Naive thymus-derived CD8-positive, alpha-beta T cell (primary cell): Measurements from ENCODE around the gene CD4. TPM values are rescaled to one million over a fixed set of nuclear protein-coding genes. Genes with fewer than 3 reads are reported as not detected.
"Not testable (repeated sequence)": the region's sequence is repeated elsewhere in the genome, so short reads cannot be mapped to it uniquely, and the experiment has no call there.

Experiments used
- ATAC-seq, 2 donors: fragments of 150-1000 bp; cut with Tn5 transposase in 1 of 2; sonication (Bioruptor Pico), chemical (Tn5 transposase) in 1 of 2; 1 replicate in 1 of 2; 2 replicates in 1 of 2; pipeline ENCODE4 v1.10.0; 2021; ENCODE audit warnings: mild to moderate bottlenecking in 2 of 2, moderate library complexity in 2 of 2
- POLR2A ChIA-PET: fragments of 350-600 bp; sonication (Branson Sonifier 250); formaldehyde crosslinking; loops from one replicate; lab custom pipeline; 2021; ENCODE audit warnings: antibody characterized with exemption; lab: Charles Lee
- DNase-seq, 10 donors: peaks; one replicate each; pipeline versions ENCODE4 v3.0.0 to v3.0.0-alpha.2; 2020 to 2022
- H3K27ac Mint-ChIP-seq, 10 donors: one replicate each; pipeline ENCODE4 v1.8.0; 2020 to 2022; ENCODE audit warnings: mild to moderate bottlenecking in 10 of 10, mixed read lengths in 10 of 10, moderate library complexity in 4 of 10, inconsistent platforms in 1 of 10
- H3K27me3 Mint-ChIP-seq, 5 donors: one replicate each; pipeline ENCODE4 v1.8.0; 2021 to 2022; ENCODE audit warnings: mixed read lengths in 5 of 5
- H3K36me3 Mint-ChIP-seq, 3 donors: one replicate each; pipeline ENCODE4 v1.8.0; 2020 to 2022; ENCODE audit warnings: mixed read lengths in 3 of 3, mild to moderate bottlenecking in 2 of 3, inconsistent platforms in 1 of 3
- H3K4me1 Mint-ChIP-seq, 4 donors: one replicate each; pipeline ENCODE4 v1.8.0; 2021 to 2022; ENCODE audit warnings: mixed read lengths in 4 of 4
- H3K4me3 Mint-ChIP-seq, 10 donors: one replicate each; pipeline ENCODE4 v1.8.0; 2020 to 2022; ENCODE audit warnings: mild to moderate bottlenecking in 10 of 10, mixed read lengths in 10 of 10, moderate library complexity in 6 of 10, inconsistent platforms in 1 of 10
- H3K9me3 Mint-ChIP-seq, 9 donors: one replicate each; pipeline ENCODE4 v1.8.0; 2020 to 2022; ENCODE audit warnings: mixed read lengths in 9 of 9, mild to moderate bottlenecking in 3 of 9, inconsistent platforms in 1 of 9, moderate library complexity in 1 of 9
- polyA plus RNA-seq, 3 donors: library from polyadenylated mRNA; unstranded; fragments of 300-500 nt; fragmentation: Illumina TruSeq; gene quantifications; one replicate each; pipeline ENCODE4 v1.2.3, GENCODE V29; 2021
- total RNA-seq, 8 experiments: library from RNA in 2 of 8; stranded (reverse) in 2 of 8; gene quantifications; one replicate each; pipeline ENCODE4 v1.2.3 and lab custom pipeline; 2021 to 2026

CD4 gene
- total and polyA plus RNA-seq, 5 experiments from 2014 or later: 0.39 to 1.5 (median 1.3) TPM

- H3K9me3 Mint-ChIP-seq: no peaks in the 10 kb centered on the region
- H3K36me3 Mint-ChIP-seq: peaks cover 9 to 79% (median 30%) of the 10 kb centered on the region in 3 donors
- POLR2A ChIA-PET: interaction anchor here (0.6 to 1.4 kb wide), 2 partner anchors 8 to 233 kb away, joined by 4 to 6 read pairs; partner anchors contain the start of gene USP5
- peaks cover 0 to 9% (median 4%) of the 10 kb centered on the region in 4 donors for H3K4me1 Mint-ChIP-seq
- ATAC-seq (no peak), DNase-seq (no peak)
- H3K4me3 Mint-ChIP-seq: no peak overlapping the region
- no peak overlapping the region for H3K27ac Mint-ChIP-seq
- H3K27me3 Mint-ChIP-seq: no peaks in the 10 kb centered on the region
Measured at GRCh38 chr12:6860116-6860515, 70.8 kb downstream of the CD4 start.

- POLR2A ChIA-PET: interaction anchor here (0.6 to 1.6 kb wide), 3 partner anchors 9 to 20 kb away, joined by 3 to 12 read pairs (median 4); partner anchors contain the start of genes CDCA3, SPSB2 and USP5
- H3K36me3 Mint-ChIP-seq: peaks cover 9 to 79% (median 30%) of the 10 kb centered on the region in 3 donors
- DNase-seq (no peak), ATAC-seq (no peak)
- H3K27ac Mint-ChIP-seq: peak overlapping the region in 2 of 10 donors; percentile 57 to 76
- peaks cover 0 to 9% (median 3%) of the 10 kb centered on the region in 4 donors for H3K4me1 Mint-ChIP-seq
- H3K4me3 Mint-ChIP-seq: no peak overlapping the region
- no peaks in the 10 kb centered on the region for H3K9me3 Mint-ChIP-seq
- H3K27me3 Mint-ChIP-seq: no peaks in the 10 kb centered on the region
Measured at GRCh38 chr12:6860942-6861341, 71.6 kb downstream of the CD4 start.

- POLR2A ChIA-PET: interaction anchor here (1.6 kb wide), 2 partner anchors 9 to 11 kb away, joined by 4 to 12 read pairs; partner anchors contain the start of genes CDCA3, SPSB2 and USP5
- Mint-ChIP-seq H3K36me3 (peaks cover 9 to 75% (median 30%) of the 10 kb centered on the region in 3 donors), H3K4me3 (no peak overlapping the region), H3K27me3 (no peaks in the 10 kb centered on the region), H3K27ac (peak overlapping the region in 2 of 10 donors; percentile 57 to 76), H3K4me1 (peaks cover under 1 to 13% (median 5%) of the 10 kb centered on the region in 4 donors), H3K9me3 (no peaks in the 10 kb centered on the region)
- DNase-seq (no peak), ATAC-seq (no peak)
Measured at GRCh38 chr12:6861391-6861790, 72.1 kb downstream of the CD4 start.

- no peak overlapping the region for H3K4me3 Mint-ChIP-seq
- POLR2A ChIA-PET: interaction anchor here (1.1 to 7.2 kb wide), 2 partner anchors 9 to 13 kb away, joined by 3 to 119 read pairs; partner anchors contain the start of genes CDCA3 and USP5
- H3K9me3 Mint-ChIP-seq: no peaks in the 10 kb centered on the region
- DNase-seq: no peak
- H3K27ac Mint-ChIP-seq: no peak overlapping the region
- no peak for ATAC-seq
- no peaks in the 10 kb centered on the region for H3K27me3 Mint-ChIP-seq
- peaks cover 3 to 20% (median 8%) of the 10 kb centered on the region in 4 donors for H3K4me1 Mint-ChIP-seq
- peaks cover 5 to 58% (median 18%) of the 10 kb centered on the region in 3 donors for H3K36me3 Mint-ChIP-seq
Measured at GRCh38 chr12:6863033-6863432, 73.7 kb downstream of the CD4 start.

GRCh38 chr12:6863586-6864321, 74.4 kb downstream of the CD4 start:
- no peak for ATAC-seq
- peaks cover 11 to 27% (median 15%) of the 10 kb centered on the region in 4 donors for H3K4me1 Mint-ChIP-seq
- H3K4me3 Mint-ChIP-seq: no peak overlapping the region
- DNase-seq: no peak
- H3K36me3 Mint-ChIP-seq: peaks cover 5 to 52% (median 15%) of the 10 kb centered on the region in 3 donors
- H3K27me3 Mint-ChIP-seq: no peaks in the 10 kb centered on the region
- H3K27ac Mint-ChIP-seq: no peak overlapping the region
- POLR2A ChIA-PET: interaction anchor here (1.1 to 7.2 kb wide), 3 partner anchors 9 to 13 kb away, joined by 3 to 119 read pairs (median 6); partner anchors contain the start of genes CDCA3, SPSB2 and USP5
- no peaks in the 10 kb centered on the region for H3K9me3 Mint-ChIP-seq

- DNase-seq, H3K9me3 Mint-ChIP-seq, H3K27me3 Mint-ChIP-seq, ATAC-seq: not testable (repeated sequence)
- Mint-ChIP-seq H3K27ac (peak overlapping the region in 7 of 10 donors; percentile 15 to 93 (median 73)), H3K4me1 (peaks cover 21 to 43% (median 29%) of the 10 kb centered on the region in 4 donors), H3K4me3 (peak overlapping the region in 7 of 10 donors; percentile 6 to 95 (median 46)), H3K36me3 (peaks cover 5 to 52% (median 14%) of the 10 kb centered on the region in 3 donors)
- POLR2A ChIA-PET: interaction anchor here (1.0 to 7.2 kb wide), 3 partner anchors 8 to 72 kb away, joined by 3 to 119 read pairs (median 6); partner anchors contain the start of genes CDCA3, SPSB2 and USP5
Measured at GRCh38 chr12:6865307-6865706, 76.0 kb downstream of the CD4 start.

GRCh38 chr12:6866163-6866919, 77.0 kb downstream of the CD4 start:
- H3K27me3 Mint-ChIP-seq: no peaks in the 10 kb centered on the region
- peak overlapping the region; percentile 83 to 95 (median 88) for H3K4me3 Mint-ChIP-seq
- H3K4me1 Mint-ChIP-seq: peaks cover 25 to 51% (median 39%) of the 10 kb centered on the region in 4 donors
- DNase-seq: peak in 6 of 10 donors; percentile 5 to 70 (median 27)
- ATAC-seq: no peak
- peak overlapping the region in 9 of 10 donors; percentile 72 to 96 (median 89) for H3K27ac Mint-ChIP-seq
- H3K36me3 Mint-ChIP-seq: peaks cover 5 to 49% (median 7%) of the 10 kb centered on the region in 3 donors
- POLR2A ChIA-PET: interaction anchor here (1.0 to 7.2 kb wide), 13 partner anchors 8 to 243 kb away, joined by 3 to 119 read pairs (median 7); partner anchors contain the start of genes C12orf57, C1RL, CDCA3 and EMG1
- H3K9me3 Mint-ChIP-seq: no peaks in the 10 kb centered on the region

GRCh38 chr12:6866920-6867412, 77.6 kb downstream of the CD4 start:
- DNase-seq (peak in 1 of 10 donors; percentile 69), ATAC-seq (peak in 1 of 2 donors; percentile 15)
- H3K9me3 Mint-ChIP-seq: no peaks in the 10 kb centered on the region
- peaks cover 4 to 45% (median 6%) of the 10 kb centered on the region in 3 donors for H3K36me3 Mint-ChIP-seq
- H3K27ac Mint-ChIP-seq: peak overlapping the region; percentile 57 to 96 (median 88)
- no peaks in the 10 kb centered on the region for H3K27me3 Mint-ChIP-seq
- H3K4me3 Mint-ChIP-seq: peak overlapping the region; percentile 83 to 95 (median 88)
- POLR2A ChIA-PET: interaction anchor here (0.6 to 7.2 kb wide), 19 partner anchors 8 to 242 kb away, joined by 3 to 119 read pairs (median 5); partner anchors contain the start of genes C12orf57, C1RL, CDCA3 and EMG1
- peaks cover 29 to 57% (median 45%) of the 10 kb centered on the region in 4 donors for H3K4me1 Mint-ChIP-seq

- ATAC-seq: peak; percentile 70 to 72
Measured at GRCh38 chr12:6867413-6868210, 78.3 kb downstream of the CD4 start, which contains the start of gene TPI1. Gene TPI1, plus strand, starts transcription at chr12:6867531. Its CDS starts 36 bp downstream, at chr12:6867567.

GRCh38 chr12:6868211-6869048, 79.1 kb downstream of the CD4 start:
- ATAC-seq: no peak
- peak overlapping the region; percentile 67 to 94 (median 87) for H3K27ac Mint-ChIP-seq
- DNase-seq: peak in 2 of 10 donors; percentile 3 to 7

More at GRCh38 chr12:6867413-6868210, 78.3 kb downstream of the CD4 start, which contains the start of gene TPI1:
- H3K4me3 Mint-ChIP-seq: peak within 1 kb of the TSS; percentile 84 to 95 (median 88)
- H3K4me1 Mint-ChIP-seq: peaks cover 33 to 62% (median 52%) of the 10 kb centered on the region in 4 donors
- peak within 1 kb of the TSS; percentile 84 to 96 (median 89) for H3K27ac Mint-ChIP-seq
- DNase-seq: peak in 9 of 10 donors; percentile 38 to 87 (median 60)
- peaks cover 0 to 40% (median 2%) of the 10 kb centered on the region in 3 donors for H3K36me3 Mint-ChIP-seq
- no peaks in the 10 kb centered on the region for H3K27me3 Mint-ChIP-seq
- POLR2A ChIA-PET: interaction anchor here (0.6 to 7.2 kb wide), 21 partner anchors 9 to 241 kb away, joined by 3 to 119 read pairs (median 4); partner anchors contain the start of genes C12orf57, C1RL, CDCA3 and EMG1
- no peaks in the 10 kb centered on the region for H3K9me3 Mint-ChIP-seq

More at GRCh38 chr12:6868211-6869048, 79.1 kb downstream of the CD4 start:
- Mint-ChIP-seq H3K4me3 (peak overlapping the region; percentile 84 to 92 (median 88)), H3K4me1 (peaks cover 35 to 62% (median 54%) of the 10 kb centered on the region in 4 donors), H3K36me3 (peaks cover 0 to 32% (median 2%) of the 10 kb centered on the region in 3 donors), H3K9me3 (no peaks in the 10 kb centered on the region), H3K27me3 (no peaks in the 10 kb centered on the region)
- POLR2A ChIA-PET: interaction anchor here (0.6 to 7.2 kb wide), 12 partner anchors 15 to 241 kb away, joined by 3 to 119 read pairs (median 8); partner anchors contain the start of genes C12orf57, C1RL, CDCA3 and RNU7-1
